GM15510 (cell line): Measurements from ENCODE around the gene IGSF21.

Experiments used
- POLR2A ChIP-seq: IDR thresholded peaks from 3 replicates; pipeline ENCODE4 v1.6.1; 2011; ENCODE audit warnings: borderline replicate concordance; ENCODE audit not compliant: insufficient read length; ENCODE audit errors: extremely low read depth

Gene IGSF21

GRCh38 chr1:18417316-18418269 is 310.0 kb downstream of the IGSF21 start:
- no peak for TF ChIP-seq POLR2A

GRCh38 chr1:18419113-18419844 is 311.7 kb downstream of the IGSF21 start:
- TF ChIP-seq POLR2A, result no peak

- TF ChIP-seq POLR2A, result no peak
These were observed 312.2 kb downstream of the IGSF21 start for GRCh38 chr1:18419845-18420184.

GRCh38 chr1:18422076-18422777 is 314.6 kb downstream of the IGSF21 start:
- no peak for TF ChIP-seq POLR2A

GRCh38 chr1:18422954-18423353 is 315.4 kb downstream of the IGSF21 start:
- TF ChIP-seq POLR2A, result no peak

- TF ChIP-seq POLR2A, result no peak
These were observed 319.0 kb downstream of the IGSF21 start for GRCh38 chr1:18426580-18426979.
